Activated CD4-positive, alpha-beta T cell treated with anti-CD3 and anti-CD28 coated beads, Interleukin-2, amount 50 U/mL, for 1 hour (primary cell): ENCODE measurements around the gene EPRS1.
"Not testable (repeated sequence)": the region's sequence is repeated elsewhere in the genome, so short reads cannot be mapped to it uniquely, and the experiment has no call there.

Experiments used
- DNase-seq: peaks from one replicate; pipeline ENCODE4 v3.0.0-alpha.2; 2020

The EPRS1 gene

GRCh38 chr1:220037810-220038209 lies 8.5 kb downstream of the EPRS1 start:
- DNase-seq, result not testable (repeated sequence)

- no peak for DNase-seq
Observed at GRCh38 chr1:220032911-220033310, 13.4 kb downstream of the EPRS1 start.

GRCh38 chr1:220031287-220031686 lies 15.0 kb downstream of the EPRS1 start:
- DNase-seq, result no peak

- no peak for DNase-seq
Observed at GRCh38 chr1:220028346-220028895, 17.9 kb downstream of the EPRS1 start.

GRCh38 chr1:220019071-220019470 lies 27.2 kb downstream of the EPRS1 start:
- DNase-seq, result no peak

- no peak for DNase-seq
Observed at GRCh38 chr1:220013497-220013896, 32.8 kb downstream of the EPRS1 start.

- DNase-seq, result no peak
Observed at GRCh38 chr1:220012259-220012658, 34.0 kb downstream of the EPRS1 start.

GRCh38 chr1:220011620-220012019 lies 34.7 kb downstream of the EPRS1 start:
- no peak for DNase-seq

- no peak for DNase-seq
Observed at GRCh38 chr1:220007438-220007837, 38.9 kb downstream of the EPRS1 start.

- no peak for DNase-seq
Observed at GRCh38 chr1:220005489-220005888, 40.8 kb downstream of the EPRS1 start.

GRCh38 chr1:220003610-220004299 lies 42.5 kb downstream of the EPRS1 start:
- no peak for DNase-seq

- no peak for DNase-seq
Observed at GRCh38 chr1:220003015-220003414, 43.3 kb downstream of the EPRS1 start.

- DNase-seq, result no peak
Observed at GRCh38 chr1:220001095-220001501, 45.2 kb downstream of the EPRS1 start.

- no peak for DNase-seq
Observed at GRCh38 chr1:219999821-220000220, 46.5 kb downstream of the EPRS1 start.
